Hematopoietic multipotent progenitor cell treated with erythropoietin and hydrocortisone succinate and interleukin-3 and kit ligand, for 6 days (in vitro differentiated cells): Measurements from ENCODE around the gene CRTC1.

ENCODE experiments used
- DNase-seq: peaks from one replicate; pipeline ENCODE4 v3.0.0-alpha.2; 2015

The CRTC1 gene

GRCh38 chr19:18772620-18773587, 89.4 kb downstream of the CRTC1 start:
- DNase-seq, result no peak

- DNase-seq, result no peak
Measured at GRCh38 chr19:18773682-18774081, 90.2 kb downstream of the CRTC1 start.

GRCh38 chr19:18774107-18774506, 90.6 kb downstream of the CRTC1 start:
- no peak for DNase-seq

GRCh38 chr19:18774782-18775444, 91.4 kb downstream of the CRTC1 start:
- no peak for DNase-seq

GRCh38 chr19:18775586-18776287, 92.3 kb downstream of the CRTC1 start:
- DNase-seq, result no peak

GRCh38 chr19:18776288-18776594, 92.8 kb downstream of the CRTC1 start:
- no peak for DNase-seq

GRCh38 chr19:18776736-18777135, 93.3 kb downstream of the CRTC1 start:
- DNase-seq, result no peak

GRCh38 chr19:18777301-18778075, 94.0 kb downstream of the CRTC1 start:
- DNase-seq, result no peak

- DNase-seq, result no peak
Measured at GRCh38 chr19:18778076-18778389, 94.6 kb downstream of the CRTC1 start.

- no peak for DNase-seq
Measured at GRCh38 chr19:18778826-18779495, 95.5 kb downstream of the CRTC1 start.

GRCh38 chr19:18780081-18780480, 96.6 kb downstream of the CRTC1 start:
- no peak for DNase-seq

GRCh38 chr19:18780631-18781030, 97.2 kb downstream of the CRTC1 start:
- no peak for DNase-seq

- no peak for DNase-seq
Measured at GRCh38 chr19:18781047-18781600, 97.6 kb downstream of the CRTC1 start.

- no peak for DNase-seq
Measured at GRCh38 chr19:18781885-18782527, 98.5 kb downstream of the CRTC1 start.

- no peak for DNase-seq
Measured at GRCh38 chr19:18782559-18783225, 99.2 kb downstream of the CRTC1 start.

- DNase-seq, result no peak
Measured at GRCh38 chr19:18783958-18784785, 100.7 kb downstream of the CRTC1 start.

- DNase-seq, result no peak
Measured at GRCh38 chr19:18784786-18785120, 101.3 kb downstream of the CRTC1 start.

GRCh38 chr19:18785179-18786124, 102.0 kb downstream of the CRTC1 start:
- DNase-seq, result peak; percentile 93
